Left hindlimb (tissue), 1 donor: ENCODE measurements around the gene PPP6R2.

Source experiments
- DNase-seq: peaks from one replicate; pipeline ENCODE4 v3.0.0-alpha.2; 2018

Gene PPP6R2

GRCh38 chr22:50489363-50490243, 146.5 kb downstream of the PPP6R2 start:
- DNase-seq = no peak

GRCh38 chr22:50490531-50491308, 147.6 kb downstream of the PPP6R2 start:
- no peak for DNase-seq
